Naive thymus-derived CD4-positive, alpha-beta T cell (primary cell): ENCODE measurements around the gene DPH6. TPM values are rescaled to one million over a fixed set of nuclear protein-coding genes. Genes with fewer than 3 reads are reported as not detected.
"Not testable (repeated sequence)": the region's sequence is repeated elsewhere in the genome, so short reads cannot be mapped to it uniquely, and the experiment has no call there.

Experiments
- ATAC-seq: fragments of 150-1000 bp; cut with Tn5 transposase; 2 replicates; pipeline ENCODE4 v1.10.0; 2021; ENCODE audit warnings: mild to moderate bottlenecking, moderate library complexity
- CTCF ChIA-PET: fragments of 350-600 bp; sonication (Branson Sonifier 250); formaldehyde crosslinking; loops from one replicate; lab custom pipeline; 2021; ENCODE audit warnings: antibody characterized with exemption; lab: Charles Lee
- POLR2A ChIA-PET: fragments of 350-600 bp; sonication (Branson Sonifier 250); formaldehyde crosslinking; loops from one replicate; lab custom pipeline; 2021; ENCODE audit warnings: antibody characterized with exemption, inconsistent platforms; lab: Charles Lee
- DNase-seq, 9 donors: peaks; one replicate each; pipeline versions ENCODE4 v3.0.0 to v3.0.0-alpha.2; 2020 to 2022; ENCODE audit warnings: mixed read lengths in 1 of 9
- H3K27ac ChIP-seq: one replicate; pipeline ENCODE4 v1.7.0; 2013; ENCODE audit warnings: mild to moderate bottlenecking, low read depth, low read length, moderate library complexity
- H3K27me3 ChIP-seq, 2 donors: one replicate each; pipeline ENCODE4 v1.7.0; 2013; ENCODE audit warnings: low read length in 2 of 2, mild to moderate bottlenecking in 2 of 2, moderate library complexity in 2 of 2; ENCODE audit not compliant: control insufficient read depth in 2 of 2, insufficient read depth in 2 of 2
- H3K36me3 ChIP-seq, 3 experiments: 1 replicate in 2 of 3; 2 replicates in 1 of 3; pipeline ENCODE4 v1.7.0; 2013; ENCODE audit warnings: low read length in 3 of 3, mild to moderate bottlenecking in 3 of 3, moderate library complexity in 1 of 3; ENCODE audit not compliant: insufficient read depth in 3 of 3, control insufficient read depth in 2 of 3
- H3K4me1 ChIP-seq, 2 donors: one replicate each; pipeline ENCODE4 v1.7.0; 2013; ENCODE audit warnings: low read length in 2 of 2, mild to moderate bottlenecking in 2 of 2, moderate library complexity in 1 of 2; ENCODE audit not compliant: control insufficient read depth in 2 of 2, insufficient read depth in 2 of 2
- H3K4me3 ChIP-seq: 2 replicates; pipeline ENCODE4 v1.7.0; 2013; ENCODE audit warnings: mild to moderate bottlenecking, low read length
- H3K9me3 ChIP-seq, 3 experiments: 1 replicate in 2 of 3; 2 replicates in 1 of 3; pipeline ENCODE4 v1.7.0; 2013; ENCODE audit warnings: low read length in 3 of 3; ENCODE audit not compliant: control insufficient read depth in 2 of 3
- H3K27ac Mint-ChIP-seq, 9 donors: one replicate each; pipeline ENCODE4 v1.8.0; 2020 to 2022; ENCODE audit warnings: mixed read lengths in 9 of 9, mild to moderate bottlenecking in 8 of 9, moderate library complexity in 5 of 9, inconsistent platforms in 2 of 9
- H3K27me3 Mint-ChIP-seq, 5 donors: one replicate each; pipeline ENCODE4 v1.8.0; 2021 to 2022; ENCODE audit warnings: mixed read lengths in 5 of 5, mild to moderate bottlenecking in 1 of 5
- H3K36me3 Mint-ChIP-seq, 5 donors: one replicate each; pipeline ENCODE4 v1.8.0; 2020 to 2022; ENCODE audit warnings: mixed read lengths in 5 of 5, mild to moderate bottlenecking in 3 of 5, inconsistent platforms in 1 of 5
- H3K4me1 Mint-ChIP-seq, 7 donors: one replicate each; pipeline ENCODE4 v1.8.0; 2020 to 2022; ENCODE audit warnings: mixed read lengths in 7 of 7, mild to moderate bottlenecking in 3 of 7, inconsistent platforms in 1 of 7
- H3K4me3 Mint-ChIP-seq, 10 donors: one replicate each; pipeline ENCODE4 v1.8.0; 2020 to 2022; ENCODE audit warnings: mild to moderate bottlenecking in 10 of 10, mixed read lengths in 10 of 10, moderate library complexity in 6 of 10, inconsistent platforms in 2 of 10
- H3K9me3 Mint-ChIP-seq, 11 donors: one replicate each; pipeline ENCODE4 v1.8.0; 2020 to 2022; ENCODE audit warnings: mixed read lengths in 11 of 11, mild to moderate bottlenecking in 4 of 11, inconsistent platforms in 1 of 11, moderate library complexity in 1 of 11
- intact Hi-C, 2 donors: fragments of 100-400 bp; cut with micrococcal nuclease; formaldehyde crosslinking; loops; one replicate each; pipeline ENCODE4 v1.15.1; 2023
- polyA plus RNA-seq, 2 donors: library from polyadenylated mRNA; unstranded; fragments of 300-500 nt; fragmentation: Illumina TruSeq; gene quantifications; one replicate each; pipeline ENCODE4 v1.2.3, GENCODE V29; 2021
- total RNA-seq, 6 experiments: library from RNA in 5 of 6; stranded (reverse) in 5 of 6; gene quantifications; 1 replicate in 5 of 6; 2 replicates in 1 of 6; pipeline ENCODE4 v1.2.3 and lab custom pipeline; 2021 to 2026

The DPH6 gene
- total and polyA plus RNA-seq, 7 experiments from 2014 or later: 10.5 to 28.9 (median 14.8) TPM

DNA sequence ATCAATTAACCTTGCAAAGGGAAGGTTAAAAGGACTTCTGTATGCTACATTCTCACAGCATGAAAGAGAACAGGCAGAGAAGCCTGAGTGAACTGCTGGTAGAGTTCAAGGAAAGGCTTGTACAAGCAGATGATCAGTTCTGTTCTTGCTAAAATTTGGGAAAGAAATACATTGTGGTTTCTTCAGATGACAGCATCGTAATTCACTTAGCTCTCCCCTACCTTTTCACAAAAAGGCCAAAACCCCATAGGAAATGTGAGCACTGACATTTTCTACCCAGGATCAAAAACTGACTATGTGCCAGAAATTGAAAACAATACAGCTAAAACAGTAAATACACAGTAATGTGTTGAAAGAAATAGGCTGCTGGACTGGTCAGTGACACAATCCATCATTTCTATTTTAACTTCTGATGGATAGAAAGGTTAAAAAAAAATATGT lies 216.4 kb downstream of the DPH6 start:
- H3K27me3 ChIP-seq: no peaks in the 10 kb centered on the region
- Mint-ChIP-seq H3K4me1 (no peaks in the 10 kb centered on the region), H3K27me3 (no peaks in the 10 kb centered on the region), H3K27ac (no peak overlapping the region), H3K9me3 (peaks cover 0 to 5% (median 0%) of the 10 kb centered on the region in 11 donors), H3K4me3 (no peak overlapping the region), H3K36me3 (peaks cover 0 to 7% (median 0%) of the 10 kb centered on the region in 5 donors)
- ATAC-seq (no peak), DNase-seq (no peak)
- no peaks in the 10 kb centered on the region for H3K9me3 ChIP-seq
- H3K4me1 ChIP-seq: no peaks in the 10 kb centered on the region
- ChIA-PET CTCF (no interaction called here), POLR2A (no interaction called here)
- no peaks in the 10 kb centered on the region for H3K36me3 ChIP-seq
- no peak overlapping the region for H3K4me3 ChIP-seq
- no peak overlapping the region for H3K27ac ChIP-seq
- intact Hi-C loops: no loop called here

DNA sequence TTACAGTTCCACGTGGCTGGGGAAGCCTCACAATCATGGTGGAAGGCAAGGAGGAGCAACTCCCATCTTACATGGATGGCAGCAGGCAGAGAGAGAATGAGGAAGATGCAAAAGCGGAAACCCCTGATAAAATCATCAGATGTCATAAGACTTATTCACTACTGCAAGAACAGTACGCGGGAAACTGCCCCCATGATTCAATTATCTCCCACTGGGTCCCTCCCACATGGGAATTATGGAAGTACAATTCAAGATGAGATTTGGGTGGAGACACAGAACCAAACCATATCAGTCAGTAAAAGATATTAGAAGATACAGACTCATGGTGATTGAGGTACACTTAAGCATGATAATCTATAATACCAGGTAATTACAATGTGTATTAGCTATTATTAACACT lies 217.1 kb downstream of the DPH6 start:
- H3K27ac Mint-ChIP-seq, H3K36me3 Mint-ChIP-seq, H3K27me3 ChIP-seq, POLR2A ChIA-PET, H3K4me1 Mint-ChIP-seq, H3K36me3 ChIP-seq, H3K9me3 ChIP-seq, H3K27me3 Mint-ChIP-seq, H3K4me1 ChIP-seq, H3K4me3 Mint-ChIP-seq, CTCF ChIA-PET, intact Hi-C loops, DNase-seq, H3K27ac ChIP-seq, ATAC-seq, H3K4me3 ChIP-seq, H3K9me3 Mint-ChIP-seq: not testable (repeated sequence)

DNA sequence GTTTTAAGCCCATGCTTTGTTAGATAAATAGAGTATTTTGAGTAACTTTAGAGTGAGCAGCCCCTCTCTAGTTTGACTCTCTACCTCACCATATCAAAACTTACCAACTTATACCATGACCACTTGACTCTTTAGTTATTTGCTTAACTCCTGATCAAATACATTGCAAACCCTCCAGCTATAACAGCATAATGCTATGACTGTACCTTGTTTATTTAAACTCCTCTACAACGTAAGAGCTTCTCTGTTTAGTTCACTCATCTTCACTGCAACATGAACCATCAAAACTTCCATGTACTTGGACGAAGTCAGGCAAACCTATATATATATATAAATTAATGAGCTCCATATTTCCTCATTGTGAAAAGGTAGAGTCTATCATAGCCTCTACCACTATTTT lies 218.2 kb downstream of the DPH6 start:
- ATAC-seq (no peak), DNase-seq (no peak)
- intact Hi-C loops: no loop called here
- Histone ChIP-seq H3K4me1 (no peaks in the 10 kb centered on the region), H3K27ac (no peak overlapping the region), H3K9me3 (no peaks in the 10 kb centered on the region), H3K36me3 (no peaks in the 10 kb centered on the region), H3K27me3 (no peaks in the 10 kb centered on the region), H3K4me3 (no peak overlapping the region)
- Mint-ChIP-seq H3K27ac (no peak overlapping the region), H3K9me3 (no peaks in the 10 kb centered on the region), H3K27me3 (no peaks in the 10 kb centered on the region), H3K36me3 (peaks cover 0 to 10% (median 0%) of the 10 kb centered on the region in 5 donors), H3K4me3 (no peak overlapping the region), H3K4me1 (no peaks in the 10 kb centered on the region)
- ChIA-PET POLR2A (no interaction called here), CTCF (no interaction called here)

DNA sequence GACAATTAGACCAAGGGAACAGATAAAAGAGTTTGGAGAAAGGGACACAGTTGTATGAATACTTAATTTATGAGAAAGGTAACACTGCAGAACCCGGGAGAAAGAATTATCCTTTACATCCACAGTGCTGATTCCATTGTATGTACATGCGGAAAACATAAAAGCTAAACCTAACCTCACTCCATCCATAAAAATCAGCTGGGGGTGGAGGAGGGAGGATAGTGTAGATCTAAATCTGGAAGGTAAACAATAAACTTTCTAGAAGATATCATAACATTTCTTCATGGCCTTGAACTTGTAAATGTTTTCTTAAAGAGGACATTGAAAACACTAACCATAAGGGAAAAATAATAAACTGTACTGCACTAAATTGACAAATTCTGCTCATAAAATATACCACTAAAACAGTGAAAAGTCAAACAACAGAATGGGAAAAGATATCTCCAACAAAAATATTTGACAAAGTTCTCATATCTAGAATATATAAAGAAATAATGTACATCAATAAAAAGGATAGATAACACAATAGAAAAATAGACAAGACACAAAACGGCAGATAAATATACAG lies 220.5 kb downstream of the DPH6 start:
- Mint-ChIP-seq H3K27ac (no peak overlapping the region), H3K4me3 (no peak overlapping the region), H3K27me3 (no peaks in the 10 kb centered on the region), H3K36me3 (peaks cover 0 to 10% (median 0%) of the 10 kb centered on the region in 5 donors), H3K9me3 (no peaks in the 10 kb centered on the region), H3K4me1 (no peaks in the 10 kb centered on the region)
- ChIA-PET POLR2A (no interaction called here), CTCF (no interaction called here)
- ATAC-seq: no peak
- no peaks in the 10 kb centered on the region for H3K27me3 ChIP-seq
- H3K4me3 ChIP-seq: no peak overlapping the region
- H3K36me3 ChIP-seq: no peaks in the 10 kb centered on the region
- DNase-seq: no peak
- intact Hi-C loops: no loop called here
- H3K27ac ChIP-seq: no peak overlapping the region
- H3K4me1 ChIP-seq: no peaks in the 10 kb centered on the region
- no peaks in the 10 kb centered on the region for H3K9me3 ChIP-seq

DNA sequence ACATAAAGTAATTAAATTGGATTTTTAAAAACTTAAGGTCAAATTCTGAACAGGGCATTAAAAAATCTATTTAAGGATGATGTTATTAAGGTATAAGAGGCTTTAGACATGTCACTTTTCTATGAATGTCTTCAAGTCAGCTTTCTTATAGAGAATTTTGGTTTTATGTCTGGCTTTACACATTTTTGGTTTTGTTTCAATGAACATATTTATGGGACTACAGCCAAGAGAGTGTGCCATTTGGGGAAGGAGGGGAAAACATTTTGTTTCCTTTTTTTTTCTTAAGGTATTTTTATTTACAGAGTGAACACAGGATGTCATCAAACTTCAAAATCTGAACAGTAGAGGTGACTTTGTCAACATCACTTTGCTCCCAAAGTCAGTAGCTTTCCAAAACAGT lies 222.8 kb downstream of the DPH6 start:
- Histone ChIP-seq H3K4me1 (no peaks in the 10 kb centered on the region), H3K27me3 (no peaks in the 10 kb centered on the region), H3K27ac (no peak overlapping the region), H3K4me3 (no peak overlapping the region), H3K36me3 (no peaks in the 10 kb centered on the region), H3K9me3 (no peaks in the 10 kb centered on the region)
- Mint-ChIP-seq H3K4me1 (no peaks in the 10 kb centered on the region), H3K36me3 (peaks cover 0 to 8% (median 0%) of the 10 kb centered on the region in 5 donors), H3K4me3 (no peak overlapping the region), H3K9me3 (no peaks in the 10 kb centered on the region), H3K27me3 (no peaks in the 10 kb centered on the region), H3K27ac (no peak overlapping the region)
- POLR2A ChIA-PET: no interaction called here
- intact Hi-C loops: no loop called here
- ATAC-seq (no peak), DNase-seq (no peak)
- CTCF ChIA-PET: no interaction called here

DNA sequence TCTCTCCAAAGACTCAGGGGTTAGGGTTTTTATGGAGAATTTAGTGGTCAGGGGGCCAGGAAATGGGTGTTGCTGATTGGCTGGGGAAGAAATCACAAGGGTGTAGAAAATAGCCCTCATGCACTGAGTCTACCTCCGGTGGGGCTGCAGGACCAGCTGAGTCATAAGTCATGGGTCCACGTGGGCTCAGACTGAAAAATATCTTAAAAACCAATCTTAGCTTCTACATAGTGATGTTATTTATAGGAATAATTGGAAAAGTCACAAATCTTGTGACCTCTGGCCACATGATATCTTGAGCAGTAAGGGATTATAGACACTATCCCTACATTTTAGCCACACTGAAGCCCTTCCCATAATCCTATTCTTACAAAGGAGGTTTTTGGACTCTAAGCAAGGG lies 224.0 kb downstream of the DPH6 start:
- H3K27ac Mint-ChIP-seq: no peak overlapping the region
- no peaks in the 10 kb centered on the region for H3K9me3 ChIP-seq
- no peaks in the 10 kb centered on the region for H3K27me3 ChIP-seq
- H3K27me3 Mint-ChIP-seq: no peaks in the 10 kb centered on the region
- ChIA-PET POLR2A (no interaction called here), CTCF (no interaction called here)
- peaks cover 0 to 3% (median 0%) of the 10 kb centered on the region in 11 donors for H3K9me3 Mint-ChIP-seq
- DNase-seq (no peak), ATAC-seq (no peak)
- H3K4me3 ChIP-seq: no peak overlapping the region
- H3K36me3 ChIP-seq: no peaks in the 10 kb centered on the region
- intact Hi-C loops: no loop called here
- H3K27ac ChIP-seq: no peak overlapping the region
- H3K4me1 Mint-ChIP-seq: no peaks in the 10 kb centered on the region
- H3K36me3 Mint-ChIP-seq: peaks cover 0 to 3% (median 0%) of the 10 kb centered on the region in 5 donors
- H3K4me1 ChIP-seq: no peaks in the 10 kb centered on the region
- H3K4me3 Mint-ChIP-seq: no peak overlapping the region

DNA sequence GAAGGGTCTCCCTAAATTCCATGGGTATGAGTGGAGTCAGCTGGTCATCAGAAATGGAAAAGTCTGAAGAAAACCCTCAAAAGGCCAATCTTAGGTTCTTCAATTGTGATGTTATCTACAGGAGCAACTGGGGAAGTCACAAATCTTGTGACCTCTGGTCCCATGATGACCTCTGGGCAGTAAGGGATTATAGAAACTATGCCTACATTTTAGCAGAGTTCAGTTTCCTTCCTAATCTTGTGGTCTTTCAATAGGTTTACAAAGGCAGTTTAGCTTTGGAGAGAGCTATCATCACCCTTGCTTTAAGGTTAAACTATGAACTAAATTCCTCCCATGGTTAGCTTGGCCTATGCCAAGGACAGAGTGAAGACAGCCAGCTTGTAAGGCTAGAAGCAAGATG lies 225.1 kb downstream of the DPH6 start:
- intact Hi-C loops: no loop called here
- POLR2A ChIA-PET: no interaction called here

More for the DNA sequence above, 225.1 kb downstream of the DPH6 start:
- no peak for DNase-seq
- no peaks in the 10 kb centered on the region for H3K4me1 Mint-ChIP-seq
- H3K27ac Mint-ChIP-seq: no peak overlapping the region
- Histone ChIP-seq H3K4me3 (no peak overlapping the region), H3K27ac (no peak overlapping the region), H3K4me1 (no peaks in the 10 kb centered on the region), H3K27me3 (no peaks in the 10 kb centered on the region), H3K36me3 (peaks cover 0 to under 1% (median 0%) of the 10 kb centered on the region in 3 experiments), H3K9me3 (no peaks in the 10 kb centered on the region)
- H3K9me3 Mint-ChIP-seq: peaks cover 0 to 7% (median 0%) of the 10 kb centered on the region in 11 donors
- peaks cover 0 to 3% (median 0%) of the 10 kb centered on the region in 5 donors for H3K36me3 Mint-ChIP-seq
- no peak overlapping the region for H3K4me3 Mint-ChIP-seq
- ATAC-seq: no peak
- CTCF ChIA-PET: no interaction called here
- H3K27me3 Mint-ChIP-seq: no peaks in the 10 kb centered on the region
